Stromal cell of bone marrow (primary cell): ENCODE data around the gene KCNH1.

ENCODE experiments used
- DNase-seq: peaks from one replicate; pipeline ENCODE4 v3.0.0-alpha.2; 2012; ENCODE audit warnings: low read depth

KCNH1 gene

GRCh38 chr1:210647406-210648333 lies 486.3 kb downstream of the KCNH1 start:
- peak; percentile 24 for DNase-seq

GRCh38 chr1:210646258-210646616 lies 487.7 kb downstream of the KCNH1 start:
- no peak for DNase-seq

- DNase-seq, result no peak
Observed at GRCh38 chr1:210645582-210646257, 488.2 kb downstream of the KCNH1 start.

- DNase-seq, result no peak
Observed at GRCh38 chr1:210641582-210641981, 492.4 kb downstream of the KCNH1 start.

GRCh38 chr1:210635108-210635507 lies 498.8 kb downstream of the KCNH1 start:
- DNase-seq, result no peak

- DNase-seq, result no peak
Observed at GRCh38 chr1:210633636-210634035, 500.3 kb downstream of the KCNH1 start.

GRCh38 chr1:210633140-210633539 lies 500.8 kb downstream of the KCNH1 start:
- no peak for DNase-seq

- no peak for DNase-seq
Observed at GRCh38 chr1:210631399-210631798, 502.5 kb downstream of the KCNH1 start.

GRCh38 chr1:210629276-210629675 lies 504.7 kb downstream of the KCNH1 start:
- DNase-seq, result no peak

GRCh38 chr1:210627755-210628154 lies 506.2 kb downstream of the KCNH1 start:
- DNase-seq, result no peak
